D721Med (cell line): ENCODE data around the gene GPR21.

Experiments used
- DNase-seq: peaks from one replicate; pipeline ENCODE4 v3.0.0; 2011; ENCODE audit warnings: low spot score; ENCODE audit not compliant: insufficient read length
- FAIRE-seq: peaks from 2 replicates; lab custom pipeline; 2011; peaks lifted over from hg19 to GRCh38; lab: Jason Lieb, UNC
- CTCF ChIP-seq: IDR thresholded peaks from 2 replicates; pipeline ENCODE4 v1.5.1; 2012; ENCODE audit warnings: mild to moderate bottlenecking, control low read depth; ENCODE audit not compliant: insufficient read depth; ENCODE audit errors: missing control alignments

GPR21 gene

GRCh38 chr9:123033352-123033751 is at the start of gene GPR21:
GPR21 (plus strand) TSS chr9:123033667; CDS start chr9:123034567, 900 bp downstream.
- FAIRE-seq, result no peak
- no peak for TF ChIP-seq CTCF
- DNase-seq, result no peak

- FAIRE-seq (no peak), DNase-seq (no peak)
- no peak for TF ChIP-seq CTCF
Measured at GRCh38 chr9:122986010-122986409, 47.5 kb upstream of the GPR21 start.

DNA sequence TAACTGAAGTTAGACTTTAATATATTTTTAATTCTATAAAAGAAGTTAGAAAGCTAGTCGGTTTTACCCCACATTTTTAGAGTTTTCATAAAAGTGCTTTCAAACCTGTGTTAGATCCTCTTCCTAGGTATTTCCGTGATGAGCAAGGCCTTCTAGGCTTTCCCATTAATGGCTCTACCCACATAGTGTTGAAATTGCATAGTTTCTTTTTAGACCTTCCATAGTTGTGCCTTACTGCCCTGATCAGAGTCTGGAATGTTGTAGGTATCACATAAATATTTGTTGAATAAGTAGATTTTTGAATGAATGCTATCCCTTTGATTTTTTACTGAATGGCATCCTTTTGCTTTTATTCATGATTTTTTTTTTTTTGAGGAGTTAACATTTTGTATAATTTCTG is 45.3 kb upstream of the GPR21 start:
- no peak for DNase-seq
- no peak for FAIRE-seq
- no peak for TF ChIP-seq CTCF

- FAIRE-seq, result no peak
- no peak for TF ChIP-seq CTCF
- DNase-seq, result no peak
Measured at GRCh38 chr9:122988920-122989621, 44.4 kb upstream of the GPR21 start.

- FAIRE-seq, result no peak
- no peak for DNase-seq
- TF ChIP-seq CTCF, result peak; percentile 67
Measured at GRCh38 chr9:122991370-122991830, 42.1 kb upstream of the GPR21 start.

GRCh38 chr9:122996586-122996985 is 36.9 kb upstream of the GPR21 start:
- no peak for FAIRE-seq
- no peak for DNase-seq
- no peak for TF ChIP-seq CTCF

- no peak for TF ChIP-seq CTCF
- FAIRE-seq (no peak), DNase-seq (no peak)
Measured at GRCh38 chr9:122998448-122998847, 35.0 kb upstream of the GPR21 start.
